GM21786 (cell line): ENCODE data around the gene FGD3.
A peak's percentile ranks its signal among the peaks of the same experiment; 100 is the strongest.

Experiments used
- ATAC-seq: cut with Tn5 transposase; IDR thresholded peaks from one replicate; pipeline ENCODE4 v1.9.1; 2021; ENCODE audit not compliant: unreplicated experiment

FGD3 gene

GRCh38 chr9:93051680-93052089, 104.4 kb downstream of the FGD3 start:
- ATAC-seq, result no peak

- no peak for ATAC-seq
These were observed 105.6 kb downstream of the FGD3 start for GRCh38 chr9:93052791-93053540.

GRCh38 chr9:93053781-93054331, 106.5 kb downstream of the FGD3 start:
- ATAC-seq, result no peak

GRCh38 chr9:93054758-93055704, 107.7 kb downstream of the FGD3 start:
- ATAC-seq, result no peak

DNA sequence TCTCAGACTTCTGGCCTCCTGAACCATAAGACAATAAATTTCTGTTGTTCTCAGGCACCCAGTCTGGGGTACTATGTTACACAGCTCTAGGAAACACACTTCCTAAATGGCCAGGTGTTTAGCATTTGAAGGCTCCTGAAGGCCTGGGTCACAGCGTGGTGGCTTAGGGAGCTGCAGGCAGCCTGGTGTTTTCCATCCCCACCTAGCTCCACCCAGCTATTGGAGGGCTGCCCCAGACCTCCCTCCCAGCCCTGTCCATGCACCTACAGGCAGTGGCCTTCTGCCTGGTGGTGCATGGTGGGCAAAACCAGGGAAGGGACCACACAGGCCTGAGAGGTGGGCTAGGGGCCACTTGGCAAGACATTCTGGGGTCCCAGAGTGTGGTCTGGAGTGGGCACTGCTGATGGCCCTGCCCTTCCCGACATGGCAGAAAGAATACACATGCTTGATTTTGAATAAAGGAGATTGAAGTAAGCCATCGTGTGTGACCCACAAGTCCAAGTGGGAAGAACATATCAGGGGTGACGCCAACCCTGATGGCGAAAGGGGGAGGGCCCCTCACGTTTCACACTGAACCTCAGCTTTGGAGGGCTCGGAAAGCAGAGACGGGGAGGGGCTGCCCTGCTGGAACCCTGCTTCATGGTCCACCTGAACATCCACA, 109.8 kb downstream of the FGD3 start:
- ATAC-seq, result no peak

DNA sequence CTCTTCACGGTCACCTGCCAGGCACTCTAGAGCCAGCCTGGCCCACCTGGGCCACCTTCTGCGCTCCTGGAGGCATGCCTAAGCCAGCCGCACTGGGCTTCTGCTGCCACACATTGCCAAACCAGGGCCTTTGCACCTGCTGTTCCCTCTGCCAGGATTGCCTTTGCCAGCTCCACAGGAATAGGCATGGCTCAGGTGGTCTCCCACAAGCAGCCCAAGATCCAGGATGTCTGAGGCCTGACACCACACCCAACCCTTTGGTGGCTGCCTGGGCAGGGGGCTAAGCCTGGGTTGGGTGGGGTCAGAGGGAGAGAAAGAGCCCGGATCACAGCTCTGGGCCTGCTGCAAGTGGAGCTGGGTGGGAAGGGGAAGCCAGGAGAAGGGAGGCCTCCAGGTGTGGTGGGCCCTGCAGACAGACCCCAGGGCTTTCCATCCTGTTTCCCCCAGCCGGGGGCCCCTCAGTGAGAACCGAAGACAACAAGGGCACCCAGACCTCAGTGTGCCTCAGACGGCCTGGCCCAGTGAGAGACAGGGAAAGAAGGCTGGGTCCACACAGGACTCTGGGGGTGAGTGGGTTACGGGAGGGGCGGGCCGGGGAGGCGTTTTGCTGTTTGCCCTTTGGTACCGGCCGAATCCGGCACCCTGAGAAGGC, 110.5 kb downstream of the FGD3 start:
- ATAC-seq, result peak; percentile 23

GRCh38 chr9:93058355-93059010, 111.2 kb downstream of the FGD3 start, which contains the start of gene SUSD3:
Gene SUSD3 (plus strand): TSS chr9:93058701. CDS start chr9:93058743, 42 bp downstream.
- ATAC-seq, result peak; percentile 35

DNA sequence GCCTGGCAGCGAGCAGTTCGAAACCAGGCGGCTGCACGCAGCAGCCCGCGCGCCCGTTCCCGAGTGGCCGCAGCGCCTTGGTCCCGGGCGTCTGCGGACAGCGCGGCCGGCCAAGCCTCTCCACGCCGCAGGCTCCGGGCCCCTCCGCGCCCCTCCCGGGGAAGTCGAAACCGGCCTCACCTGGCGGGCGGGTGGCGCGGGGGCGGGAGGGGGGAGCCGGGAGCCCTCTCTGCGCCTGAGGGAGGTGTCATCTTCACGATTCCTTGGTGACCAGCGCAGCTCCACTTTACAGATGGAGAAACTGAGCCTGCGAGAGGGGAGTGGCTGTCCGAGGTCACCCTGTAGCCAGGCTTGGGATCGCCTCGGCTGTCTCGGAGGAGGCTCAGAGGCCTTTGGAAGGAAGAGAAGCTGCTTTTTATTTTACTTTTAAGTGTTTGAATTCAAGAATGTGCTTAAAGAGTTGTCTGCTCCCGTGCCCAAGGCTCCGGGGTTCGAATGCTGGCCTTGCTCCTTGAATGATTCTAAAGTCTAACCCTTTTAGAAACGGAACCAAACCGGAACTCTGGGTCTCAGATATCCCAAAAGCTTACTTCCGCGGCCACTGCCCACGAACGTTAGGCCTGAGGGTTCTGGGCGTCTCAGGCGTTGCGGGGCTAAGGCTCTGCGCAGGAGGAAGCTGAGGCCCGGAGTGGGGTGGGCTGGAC, 111.8 kb downstream of the FGD3 start:
- ATAC-seq, result no peak

GRCh38 chr9:93059715-93060578, 112.6 kb downstream of the FGD3 start:
- no peak for ATAC-seq

DNA sequence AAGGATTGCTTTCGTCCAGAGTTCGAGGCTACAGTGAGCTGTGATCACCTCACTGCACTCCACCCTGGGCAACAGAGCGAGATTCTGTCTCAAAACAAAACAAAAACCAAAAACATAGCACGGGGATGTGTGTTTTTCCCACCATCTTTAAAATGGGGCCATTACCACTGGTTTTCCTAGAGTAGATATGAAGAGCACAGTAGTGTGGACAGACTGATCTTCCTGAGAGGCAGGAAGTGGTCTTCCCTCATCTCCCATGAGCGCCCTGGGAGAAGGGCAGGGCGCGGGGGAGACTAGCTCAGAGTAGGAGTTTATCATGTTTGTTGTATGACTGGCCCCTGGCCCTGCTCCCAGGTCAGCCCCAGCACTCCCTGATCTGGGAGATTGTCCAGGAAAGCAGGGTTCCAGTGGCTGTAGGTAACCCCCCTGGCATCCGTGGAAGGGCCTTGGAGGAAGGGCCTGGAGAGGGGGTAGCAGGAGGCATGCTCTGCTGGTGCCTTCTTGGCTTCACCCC, 113.5 kb downstream of the FGD3 start:
- ATAC-seq, result no peak

- no peak for ATAC-seq
These were observed 114.0 kb downstream of the FGD3 start for GRCh38 chr9:93061260-93061751.

- ATAC-seq, result no peak
These were observed 114.8 kb downstream of the FGD3 start for GRCh38 chr9:93061791-93062763.

DNA sequence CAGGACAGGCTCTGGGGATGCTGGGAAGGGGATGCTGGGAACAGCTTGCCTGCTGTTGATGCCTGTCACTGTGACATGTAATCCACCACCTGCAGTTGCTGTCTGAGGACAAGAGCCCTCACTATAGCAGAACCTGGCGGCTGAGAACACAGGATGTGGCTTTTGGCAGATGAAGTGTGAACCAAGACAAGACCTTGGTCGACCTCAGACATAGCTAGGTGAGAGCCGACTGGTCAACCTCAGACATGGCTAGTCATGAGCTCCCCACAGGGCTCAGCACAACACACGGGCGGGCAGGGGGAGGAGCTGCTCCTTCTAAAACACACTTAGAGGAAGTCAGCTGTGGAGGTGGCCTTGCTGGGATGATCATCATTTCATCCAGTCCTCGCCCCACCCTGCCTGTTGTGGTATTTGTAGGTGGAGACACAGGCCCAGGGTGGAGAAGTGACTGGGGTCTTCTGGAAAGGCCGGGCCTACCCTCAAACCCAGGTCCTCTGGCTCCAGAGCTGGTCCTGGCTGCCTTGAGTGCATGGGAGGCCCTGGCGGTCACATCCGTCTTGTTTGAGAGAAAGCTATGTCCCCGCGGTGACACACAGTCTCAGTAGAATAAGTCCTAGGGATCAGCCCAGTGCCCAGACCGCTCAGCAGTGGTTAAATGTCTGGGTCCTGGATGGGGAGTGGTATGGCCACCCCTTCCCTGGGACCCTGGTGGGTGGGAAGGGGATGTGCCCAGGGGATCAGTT, 117.2 kb downstream of the FGD3 start:
- peak; percentile 87 for ATAC-seq

DNA sequence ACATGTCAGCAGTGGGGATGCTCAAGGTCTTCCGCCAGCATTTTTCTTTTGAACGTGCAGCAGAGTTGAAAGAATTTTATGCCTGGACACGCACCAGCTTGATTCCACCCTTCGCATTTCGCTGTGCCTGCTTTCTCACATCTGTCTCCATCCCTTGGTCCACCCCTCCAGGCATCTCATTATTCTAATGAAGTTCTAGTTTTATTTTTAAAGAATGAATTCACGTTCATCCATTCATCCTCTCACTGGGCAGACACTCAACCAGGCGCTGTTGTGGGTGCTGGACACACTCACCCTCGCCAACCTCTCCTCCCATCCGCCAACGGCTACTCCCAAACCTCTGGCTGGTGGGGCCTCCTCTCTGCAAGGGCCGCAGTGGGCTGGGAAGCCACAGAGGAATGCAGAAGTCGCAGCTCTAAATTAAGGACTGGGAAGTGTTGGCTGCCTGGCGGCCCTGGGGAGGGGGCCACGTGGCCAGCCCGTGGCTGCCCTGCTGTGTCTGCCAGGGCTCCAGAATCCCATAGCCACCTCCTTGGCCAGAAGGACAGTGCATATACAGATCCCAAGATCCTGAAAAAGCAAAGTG, 117.9 kb downstream of the FGD3 start:
- no peak for ATAC-seq

DNA sequence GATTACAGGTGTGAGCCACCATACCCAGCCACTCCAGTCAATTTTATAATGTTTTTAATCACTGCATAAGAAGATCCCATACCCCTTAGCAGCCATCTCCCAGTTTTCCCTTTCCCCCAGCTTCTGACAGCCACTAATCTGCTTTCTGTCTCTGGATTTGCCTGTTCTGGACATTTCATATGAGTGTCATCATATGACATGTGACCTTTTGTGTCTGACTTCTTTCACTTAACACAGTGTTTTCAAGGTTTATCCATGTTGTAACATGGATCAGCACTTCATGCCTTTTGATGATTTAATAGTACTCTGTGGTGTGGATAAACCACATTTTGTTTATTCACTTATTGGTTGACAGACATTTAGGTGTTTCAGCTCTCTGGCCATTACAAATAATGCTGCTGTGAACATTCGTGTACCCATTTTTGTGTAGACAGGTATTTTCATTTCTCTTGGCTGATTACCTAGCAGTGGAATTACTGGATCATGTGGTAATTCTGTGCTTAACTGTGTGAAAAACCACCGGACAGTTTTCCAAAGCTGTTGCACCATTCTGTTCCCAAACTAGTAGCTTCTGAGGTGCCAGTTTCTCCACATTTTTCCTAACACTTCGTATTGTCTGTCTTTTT, 119.8 kb downstream of the FGD3 start:
- no peak for ATAC-seq
